Sigmoid colon (tissue), 4 donors: ENCODE data around the gene CCDC85A.

ENCODE experiments used
- EP300 ChIP-seq, 4 donors: sonication (generic); formaldehyde crosslinking; IDR thresholded peaks; one replicate each; pipeline ENCODE4 v1.6.1; 2017; ENCODE audit warnings: antibody characterized with exemption in 4 of 4
- POLR2A ChIP-seq, 2 donors: fragments of 450-650 bp; IDR thresholded peaks; one replicate each; pipeline ENCODE4 v1.6.1; 2016; ENCODE audit warnings: antibody characterized with exemption in 2 of 2, mild to moderate bottlenecking in 2 of 2, moderate library complexity in 2 of 2
- TF ChIP-seq, protein P1 (sequence below), 4 experiments: fragments of 450-650 bp in 3 of 4; fragments of 200-600 bp in 1 of 4; IDR thresholded peaks; one replicate each; pipeline ENCODE4 v1.5.1; 2016 to 2019; ENCODE audit warnings: antibody characterized with exemption in 4 of 4, mild to moderate bottlenecking in 3 of 4, moderate library complexity in 2 of 4

DNA sequence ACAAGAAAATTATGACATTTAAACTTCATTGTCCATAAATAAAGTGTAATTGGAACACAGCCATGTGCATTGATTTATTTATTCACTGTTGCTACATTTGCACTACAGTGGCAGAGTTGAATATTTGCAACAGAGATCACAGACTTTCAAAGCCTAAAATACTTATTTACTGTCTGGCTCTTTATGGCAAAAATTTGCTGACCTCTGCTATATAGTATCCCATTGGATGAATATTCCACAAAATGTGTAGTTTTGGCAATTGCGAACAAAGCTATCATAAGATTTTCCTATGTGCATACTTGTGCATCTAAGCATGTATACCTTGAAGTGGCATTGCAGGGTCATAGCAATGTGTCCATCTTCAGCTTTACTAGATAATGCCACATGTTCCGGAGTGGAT is 32.1 kb downstream of the CCDC85A start:
- TF ChIP-seq, protein P1, sequence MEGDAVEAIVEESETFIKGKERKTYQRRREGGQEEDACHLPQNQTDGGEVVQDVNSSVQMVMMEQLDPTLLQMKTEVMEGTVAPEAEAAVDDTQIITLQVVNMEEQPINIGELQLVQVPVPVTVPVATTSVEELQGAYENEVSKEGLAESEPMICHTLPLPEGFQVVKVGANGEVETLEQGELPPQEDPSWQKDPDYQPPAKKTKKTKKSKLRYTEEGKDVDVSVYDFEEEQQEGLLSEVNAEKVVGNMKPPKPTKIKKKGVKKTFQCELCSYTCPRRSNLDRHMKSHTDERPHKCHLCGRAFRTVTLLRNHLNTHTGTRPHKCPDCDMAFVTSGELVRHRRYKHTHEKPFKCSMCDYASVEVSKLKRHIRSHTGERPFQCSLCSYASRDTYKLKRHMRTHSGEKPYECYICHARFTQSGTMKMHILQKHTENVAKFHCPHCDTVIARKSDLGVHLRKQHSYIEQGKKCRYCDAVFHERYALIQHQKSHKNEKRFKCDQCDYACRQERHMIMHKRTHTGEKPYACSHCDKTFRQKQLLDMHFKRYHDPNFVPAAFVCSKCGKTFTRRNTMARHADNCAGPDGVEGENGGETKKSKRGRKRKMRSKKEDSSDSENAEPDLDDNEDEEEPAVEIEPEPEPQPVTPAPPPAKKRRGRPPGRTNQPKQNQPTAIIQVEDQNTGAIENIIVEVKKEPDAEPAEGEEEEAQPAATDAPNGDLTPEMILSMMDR (IDR thresholded peaks at IDR 0.05) = no peak
- TF ChIP-seq EP300 (IDR thresholded peaks at IDR 0.05) = no peak
- no peak for TF ChIP-seq POLR2A (IDR thresholded peaks at IDR 0.05)
